ENCODE measurements around the gene MIDN.

Gene MIDN

DNA sequence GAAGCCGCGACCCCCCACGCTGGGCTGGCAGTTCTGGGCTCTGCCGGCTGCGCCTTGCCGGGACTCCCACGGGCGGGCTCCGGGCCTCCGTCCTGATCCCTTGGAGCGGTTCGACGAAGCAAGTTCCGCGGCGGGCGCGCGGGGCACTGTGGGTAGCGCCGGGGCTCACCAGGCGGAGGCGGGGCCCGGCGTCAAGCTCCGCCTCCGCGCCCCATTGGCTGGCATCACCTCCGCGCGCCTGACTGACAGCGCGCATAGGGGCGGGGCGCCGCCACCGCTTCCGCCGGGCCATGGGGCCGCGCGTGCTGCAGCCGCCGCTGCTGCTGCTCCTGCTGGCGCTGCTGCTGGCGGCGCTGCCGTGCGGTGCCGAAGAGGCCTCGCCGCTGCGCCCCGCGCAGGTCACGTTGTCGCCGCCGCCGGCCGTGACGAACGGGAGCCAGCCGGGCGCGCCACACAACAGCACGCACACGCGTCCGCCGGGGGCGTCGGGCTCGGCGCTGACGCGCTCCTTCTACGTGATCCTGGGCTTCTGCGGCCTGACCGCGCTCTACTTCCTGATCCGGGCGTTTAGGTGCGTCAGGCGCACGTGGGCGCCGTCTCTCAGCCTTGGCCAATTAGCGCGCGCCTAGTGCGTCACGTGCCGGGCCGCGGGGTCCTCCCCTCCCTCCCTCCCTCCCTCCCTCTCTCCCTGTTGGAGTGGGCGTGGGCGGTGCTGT is 27.0 kb downstream of the MIDN start, which contains the start of gene FAM174C:
TSS of gene FAM174C (plus strand) at position 271 of the 716 bp plus-strand sequence. CDS start at position 291, 20 bp downstream.
- TF ChIP-seq, protein P1, sequence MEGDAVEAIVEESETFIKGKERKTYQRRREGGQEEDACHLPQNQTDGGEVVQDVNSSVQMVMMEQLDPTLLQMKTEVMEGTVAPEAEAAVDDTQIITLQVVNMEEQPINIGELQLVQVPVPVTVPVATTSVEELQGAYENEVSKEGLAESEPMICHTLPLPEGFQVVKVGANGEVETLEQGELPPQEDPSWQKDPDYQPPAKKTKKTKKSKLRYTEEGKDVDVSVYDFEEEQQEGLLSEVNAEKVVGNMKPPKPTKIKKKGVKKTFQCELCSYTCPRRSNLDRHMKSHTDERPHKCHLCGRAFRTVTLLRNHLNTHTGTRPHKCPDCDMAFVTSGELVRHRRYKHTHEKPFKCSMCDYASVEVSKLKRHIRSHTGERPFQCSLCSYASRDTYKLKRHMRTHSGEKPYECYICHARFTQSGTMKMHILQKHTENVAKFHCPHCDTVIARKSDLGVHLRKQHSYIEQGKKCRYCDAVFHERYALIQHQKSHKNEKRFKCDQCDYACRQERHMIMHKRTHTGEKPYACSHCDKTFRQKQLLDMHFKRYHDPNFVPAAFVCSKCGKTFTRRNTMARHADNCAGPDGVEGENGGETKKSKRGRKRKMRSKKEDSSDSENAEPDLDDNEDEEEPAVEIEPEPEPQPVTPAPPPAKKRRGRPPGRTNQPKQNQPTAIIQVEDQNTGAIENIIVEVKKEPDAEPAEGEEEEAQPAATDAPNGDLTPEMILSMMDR (IDR thresholded peaks at IDR 0.05; ENCODE audit: insufficient read depth, low read depth, low read length, missing control alignments) = no peak
- peak; percentile 98 for DNase-seq (ENCODE audit: low read depth)
- peak within 1 kb of the TSS; percentile 74 for H3K4me3 ChIP-seq (ENCODE audit: low read length)

DNA sequence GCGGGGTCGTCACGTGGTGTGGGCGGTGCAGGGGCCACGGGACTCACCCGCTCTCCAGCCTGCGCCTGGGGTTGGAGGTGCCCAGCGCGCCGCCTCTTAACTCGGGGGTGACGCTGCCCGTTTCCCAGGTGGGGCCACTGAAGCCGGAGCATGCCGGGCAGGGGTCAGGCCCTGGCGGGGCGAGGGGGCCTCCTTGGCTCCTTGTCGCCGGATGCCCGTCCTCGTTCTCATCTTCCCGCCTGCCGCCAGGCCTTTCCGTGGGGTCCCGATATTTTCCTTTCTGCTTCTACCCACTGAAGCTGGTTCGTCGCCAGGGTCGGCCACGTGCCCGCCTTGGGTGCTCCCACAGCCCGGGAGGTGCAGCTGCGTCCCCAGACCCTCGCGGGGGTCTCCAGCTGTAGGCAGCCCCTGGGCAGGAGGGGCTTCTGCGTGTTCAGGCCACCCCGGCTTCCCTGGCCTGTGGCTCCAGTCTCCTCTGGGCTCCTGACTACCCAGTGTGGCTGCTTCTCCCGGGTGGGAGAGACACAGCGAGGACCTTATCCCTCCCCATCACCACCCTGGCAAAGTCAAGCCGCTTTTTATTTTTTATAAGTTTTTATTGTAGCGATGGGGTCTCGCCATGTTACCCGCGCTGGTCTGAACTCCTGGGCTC is 27.7 kb downstream of the MIDN start:
- TF ChIP-seq, protein P1 (IDR thresholded peaks at IDR 0.05; ENCODE audit: insufficient read depth, low read depth, low read length, missing control alignments) = no peak
- peak overlapping the region; percentile 74 for H3K4me3 ChIP-seq (ENCODE audit: low read length)
- DNase-seq (ENCODE audit: low read depth) = no peak

DNA sequence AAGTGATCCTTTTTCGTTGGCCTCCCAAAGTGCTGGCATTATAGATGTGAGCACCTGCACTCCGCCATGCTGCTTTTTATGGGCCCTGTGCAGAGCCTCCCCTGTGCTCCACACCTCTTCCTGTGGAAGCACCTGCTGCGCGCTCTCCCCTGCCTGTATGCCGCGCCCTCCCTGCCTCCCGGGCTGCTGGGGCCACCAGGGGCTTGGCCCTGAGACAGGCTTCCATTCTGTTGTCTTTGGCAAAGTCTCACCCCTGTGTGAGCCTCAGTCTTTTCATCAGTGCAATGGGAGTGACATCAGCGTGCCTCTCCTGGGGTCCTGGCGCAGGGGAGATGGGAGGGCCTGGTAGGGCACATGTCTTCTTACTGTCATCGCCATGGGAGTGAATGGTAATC is 28.2 kb downstream of the MIDN start:
- no peak for DNase-seq (ENCODE audit: low read depth)
- TF ChIP-seq, protein P1 (IDR thresholded peaks at IDR 0.05; ENCODE audit: insufficient read depth, low read depth, low read length, missing control alignments) = no peak
- H3K4me3 ChIP-seq (ENCODE audit: low read length) = peak overlapping the region; percentile 74

DNA sequence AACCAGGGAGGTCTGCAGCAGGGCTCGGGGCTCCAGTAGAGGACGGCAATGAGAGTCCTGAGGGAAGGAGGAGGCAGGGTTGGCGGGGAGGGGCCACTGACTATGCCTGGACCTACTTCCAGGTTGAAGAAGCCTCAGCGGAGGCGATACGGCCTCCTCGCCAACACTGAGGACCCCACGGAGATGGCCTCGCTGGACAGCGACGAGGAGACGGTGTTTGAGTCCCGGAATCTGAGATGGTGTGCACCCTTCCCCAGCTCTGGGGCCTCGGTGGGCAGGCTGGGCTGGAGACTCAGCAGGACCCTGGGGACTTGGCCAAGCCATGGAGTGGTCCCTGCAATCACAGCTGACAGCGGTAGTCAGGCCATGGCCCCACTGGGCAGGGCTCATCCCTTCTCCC is 28.7 kb downstream of the MIDN start:
- DNase-seq (ENCODE audit: low read depth) = no peak
- no peak overlapping the region for H3K4me3 ChIP-seq (ENCODE audit: low read length)
- TF ChIP-seq, protein P1 (IDR thresholded peaks at IDR 0.05; ENCODE audit: insufficient read depth, low read depth, low read length, missing control alignments) = no peak

DNA sequence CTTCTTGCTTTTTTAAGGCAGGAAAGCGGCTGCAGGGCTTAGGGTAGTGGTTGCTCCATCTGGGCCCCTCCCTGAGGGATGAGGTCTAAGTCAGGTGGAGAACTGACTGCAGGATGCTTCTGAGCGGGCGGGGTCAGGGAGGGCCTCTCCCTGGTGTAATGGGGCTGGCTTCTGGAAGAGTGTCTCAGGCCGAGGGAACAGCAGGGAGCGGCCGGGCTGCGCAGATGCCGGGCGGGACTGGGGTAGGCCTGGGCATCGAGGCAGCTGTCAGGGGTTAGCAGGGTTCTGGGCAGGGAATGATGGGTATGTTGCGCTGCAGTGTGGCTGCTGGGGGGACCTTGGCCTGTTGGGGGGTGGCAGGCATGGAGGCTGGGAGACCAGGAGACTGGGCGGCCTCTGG is 29.7 kb downstream of the MIDN start:
- DNase-seq (ENCODE audit: low read depth) = no peak
- TF ChIP-seq, protein P1 (IDR thresholded peaks at IDR 0.05; ENCODE audit: insufficient read depth, low read depth, low read length, missing control alignments) = no peak
- H3K4me3 ChIP-seq (ENCODE audit: low read length) = no peak overlapping the region

DNA sequence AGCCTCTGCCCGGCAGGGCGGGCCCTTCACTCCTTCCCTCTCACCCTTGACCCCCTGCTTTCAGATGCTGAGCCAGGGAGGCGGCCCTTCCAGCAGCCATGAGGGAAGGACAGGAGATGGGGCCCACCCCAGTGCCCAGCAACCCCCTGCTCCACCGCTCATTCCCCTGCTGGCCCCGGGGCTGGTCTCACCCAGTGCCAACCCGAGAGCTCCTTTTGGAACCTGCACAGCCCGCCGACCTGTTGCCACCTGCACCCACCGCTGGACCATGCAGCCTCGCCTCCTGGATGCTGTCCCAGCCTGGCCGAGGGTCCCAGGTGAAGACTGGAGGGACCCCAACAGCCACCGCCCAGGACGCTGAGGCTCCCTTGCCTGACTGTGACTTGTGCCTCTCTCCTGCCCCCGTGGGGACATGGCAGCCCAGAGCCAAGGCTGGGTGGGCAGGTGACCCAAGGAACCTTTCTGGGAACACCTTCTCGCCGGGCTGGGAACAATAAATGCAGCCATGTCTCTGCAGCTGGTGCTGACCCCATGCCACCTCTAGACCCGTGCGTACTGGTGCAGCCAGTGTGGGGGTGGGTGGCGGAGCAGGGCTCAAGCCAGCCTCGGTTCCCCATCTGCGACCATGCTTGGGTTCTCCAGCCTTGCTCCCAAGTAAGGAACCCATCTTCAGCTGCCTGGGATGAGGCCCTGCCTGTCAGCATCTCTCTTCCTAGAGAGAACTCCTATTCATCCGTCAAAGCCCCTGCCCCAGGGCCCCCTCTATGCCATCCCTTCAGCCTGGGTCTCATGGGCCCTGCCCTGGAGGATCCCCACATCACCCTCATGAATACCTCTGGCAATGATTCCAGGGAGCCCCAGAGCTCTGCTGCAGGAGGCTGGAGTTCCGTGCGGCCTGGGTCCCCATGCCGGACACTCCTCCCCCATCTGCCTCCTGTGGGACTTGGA is 30.6 kb downstream of the MIDN start:
- DNase-seq (ENCODE audit: low read depth) = no peak
- TF ChIP-seq, protein P1 (IDR thresholded peaks at IDR 0.05; ENCODE audit: insufficient read depth, low read depth, low read length, missing control alignments) = no peak
- no peak overlapping the region for H3K4me3 ChIP-seq (ENCODE audit: low read length)
